GM21526 (cell line): ENCODE measurements around the gene SMIM44.
"Not testable (repeated sequence)": the region's sequence is repeated elsewhere in the genome, so short reads cannot be mapped to it uniquely, and the experiment has no call there.

Source experiments
- ATAC-seq: cut with Tn5 transposase; IDR thresholded peaks from one replicate; pipeline ENCODE4 v1.9.1; 2021; ENCODE audit warnings: moderate library complexity; ENCODE audit not compliant: unreplicated experiment, low FRiP score

SMIM44 gene

GRCh38 chr19:3483226-3483628 lies at the start of gene SMIM44:
Gene SMIM44 (minus strand): TSS chr19:3483441. CDS start chr19:3483403, 38 bp downstream.
- no peak for ATAC-seq

DNA sequence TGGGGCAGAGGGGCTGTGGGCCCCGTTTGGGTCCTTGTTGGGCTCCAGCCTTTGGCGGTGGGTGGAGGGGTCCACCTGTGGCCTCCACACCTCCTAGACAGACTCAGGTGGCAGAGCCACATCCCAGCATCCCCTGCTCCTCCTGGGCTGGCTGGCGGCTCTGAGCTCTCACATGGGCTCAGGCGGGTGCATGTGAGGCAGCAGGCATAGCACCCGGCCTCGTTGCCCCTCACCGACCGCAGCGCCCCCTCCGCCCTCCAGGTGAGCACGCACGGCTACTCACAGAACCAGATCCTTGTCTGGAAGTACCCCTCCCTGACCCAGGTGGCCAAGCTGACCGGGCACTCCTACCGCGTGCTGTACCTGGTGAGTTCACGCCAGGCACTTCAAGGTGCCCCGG lies 49.8 kb upstream of the SMIM44 start:
- no peak for ATAC-seq

DNA sequence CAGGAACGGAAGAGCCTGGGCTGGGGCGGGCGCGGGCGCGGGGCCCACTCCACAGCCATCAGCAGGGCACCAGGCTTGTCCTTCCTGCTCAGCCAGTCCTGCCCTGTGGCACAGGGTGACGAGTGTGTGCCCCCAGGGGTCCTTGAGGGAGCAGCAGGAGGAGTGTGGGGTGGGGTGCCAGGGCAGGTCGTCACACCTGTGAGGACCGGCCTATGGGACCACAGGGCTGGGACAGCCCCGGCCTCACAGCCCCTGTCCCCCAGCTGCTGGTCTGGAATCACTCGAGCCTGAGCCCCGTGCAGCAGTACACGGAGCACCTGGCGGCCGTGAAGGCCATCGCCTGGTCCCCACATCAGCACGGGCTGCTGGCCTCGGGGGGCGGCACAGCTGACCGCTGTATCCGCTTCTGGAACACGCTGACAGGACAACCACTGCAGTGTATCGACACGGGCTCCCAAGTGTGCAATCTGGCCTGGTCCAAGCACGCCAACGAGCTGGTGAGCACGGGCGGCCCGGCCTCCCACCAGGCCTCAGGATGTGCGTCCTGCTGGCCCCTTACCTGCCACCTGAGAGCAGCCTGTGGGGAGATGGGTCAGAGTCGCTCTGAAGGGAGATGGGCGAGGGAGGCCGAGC lies 49.0 kb upstream of the SMIM44 start:
- no peak for ATAC-seq

DNA sequence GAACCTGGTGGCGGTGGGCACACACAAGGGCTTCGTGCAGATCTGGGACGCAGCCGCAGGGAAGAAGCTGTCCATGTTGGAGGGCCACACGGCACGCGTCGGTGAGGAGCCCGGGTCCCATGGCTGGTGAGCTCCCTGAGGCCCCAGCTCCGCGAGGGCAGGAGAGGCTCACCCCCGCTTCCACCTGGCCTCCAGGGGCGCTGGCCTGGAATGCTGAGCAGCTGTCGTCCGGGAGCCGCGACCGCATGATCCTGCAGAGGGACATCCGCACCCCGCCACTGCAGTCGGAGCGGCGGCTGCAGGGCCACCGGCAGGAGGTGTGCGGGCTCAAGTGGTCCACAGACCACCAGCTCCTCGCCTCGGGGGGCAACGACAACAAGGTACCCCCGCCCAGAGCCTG lies 48.5 kb upstream of the SMIM44 start:
- no peak for ATAC-seq

DNA sequence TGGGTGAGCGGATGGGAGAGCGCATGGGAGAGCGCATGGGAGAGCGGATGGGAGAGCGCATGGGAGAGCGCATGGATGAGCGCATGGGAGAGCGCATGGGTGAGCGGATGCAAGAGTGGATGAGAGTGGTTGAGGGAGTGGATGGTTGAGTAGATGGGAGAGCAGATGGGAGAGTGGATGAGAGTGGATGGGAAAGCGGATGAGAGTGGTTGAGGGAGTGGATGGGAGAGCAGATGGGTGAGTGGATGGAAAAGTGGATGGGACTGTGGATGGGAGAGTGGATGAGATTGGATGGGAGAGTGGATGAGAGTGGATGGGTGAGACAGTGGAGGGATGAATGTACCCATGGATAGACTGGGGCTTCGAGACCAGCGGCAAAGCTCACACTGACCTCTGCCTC lies 47.1 kb upstream of the SMIM44 start:
- no peak for ATAC-seq

- ATAC-seq: not testable (repeated sequence)
These were observed 46.1 kb upstream of the SMIM44 start for GRCh38 chr19:3529299-3529698.

DNA sequence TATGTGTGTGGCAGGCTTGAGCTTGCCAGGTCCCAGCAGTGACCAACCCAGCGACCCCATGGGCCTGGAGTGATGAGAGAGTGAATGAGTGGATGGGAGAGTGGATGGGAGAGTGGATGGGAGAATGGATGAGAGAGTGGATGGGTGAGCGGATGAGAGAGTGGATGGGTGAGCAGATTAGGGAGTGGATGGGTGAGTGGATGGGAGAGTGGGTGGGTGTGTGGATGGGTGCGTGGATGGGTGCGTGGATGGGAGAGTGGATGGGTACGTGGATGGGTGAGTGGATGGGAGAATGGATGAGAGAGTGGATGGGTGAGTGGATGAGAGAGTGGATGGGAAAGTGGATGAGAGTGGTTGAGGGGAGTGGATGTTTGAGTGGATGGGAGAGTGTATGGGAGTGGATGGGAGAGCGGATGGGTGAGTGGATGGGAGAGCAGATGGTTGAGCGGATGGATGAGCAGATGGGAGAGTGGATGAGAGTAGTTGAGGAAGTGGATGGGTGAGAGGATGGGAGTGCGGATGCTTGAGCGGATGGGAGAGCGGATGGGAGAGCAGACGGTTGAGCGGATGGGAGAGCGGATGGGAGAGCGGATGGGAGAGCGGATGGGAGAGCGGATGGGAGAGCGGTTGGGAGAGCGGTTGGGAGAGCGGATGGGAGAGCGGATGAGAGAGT lies 45.4 kb upstream of the SMIM44 start:
- no peak for ATAC-seq

DNA sequence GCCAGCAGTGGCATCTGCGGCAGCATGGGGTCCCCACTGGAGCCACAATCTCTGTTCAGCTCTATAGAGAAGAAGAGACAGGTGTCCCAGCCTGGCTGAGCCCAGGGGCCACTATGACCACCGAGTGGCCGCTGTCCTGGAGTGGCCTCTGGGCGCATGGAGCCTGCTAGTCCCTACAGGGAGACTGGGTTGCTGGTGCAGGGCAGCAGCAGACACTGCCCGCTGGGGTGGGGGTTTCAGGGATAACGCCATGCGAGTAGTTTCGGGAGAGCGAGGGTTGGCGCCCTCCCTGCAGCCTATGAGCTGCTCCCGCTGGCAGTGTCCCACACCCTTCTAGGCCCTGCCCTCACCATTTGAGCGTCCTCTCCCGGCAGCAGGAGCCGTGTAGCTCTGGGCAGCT lies 44.8 kb upstream of the SMIM44 start:
- ATAC-seq: no peak

DNA sequence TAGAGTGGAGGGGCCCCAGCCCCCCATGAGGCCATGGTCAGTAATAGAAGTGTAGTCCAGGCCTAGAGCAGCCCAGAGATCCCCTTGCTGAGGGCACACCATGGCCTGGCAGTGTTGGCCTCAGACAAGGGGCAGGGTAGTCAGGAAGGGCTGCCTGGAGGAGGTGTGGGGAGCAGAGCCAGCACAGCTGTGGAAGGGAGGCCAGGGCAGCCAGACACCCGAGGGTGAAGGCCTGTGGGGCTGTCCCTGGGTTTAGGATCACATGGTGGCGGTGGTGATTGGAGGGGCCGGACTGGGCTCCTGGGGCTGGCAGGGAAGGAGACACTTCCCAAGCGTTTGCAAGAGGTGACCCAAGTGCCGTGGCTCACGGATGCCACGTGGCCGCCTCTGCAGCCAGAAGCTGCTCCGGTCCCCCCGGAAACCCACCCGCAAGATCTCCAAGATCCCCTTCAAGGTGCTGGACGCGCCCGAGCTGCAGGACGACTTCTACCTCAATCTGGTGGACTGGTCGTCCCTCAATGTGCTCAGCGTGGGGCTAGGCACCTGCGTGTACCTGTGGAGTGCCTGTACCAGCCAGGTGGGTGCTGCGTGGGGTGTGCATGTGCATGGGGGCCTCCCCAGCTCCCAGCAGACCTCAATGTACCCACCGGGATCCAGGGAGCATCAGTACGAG lies 44.1 kb upstream of the SMIM44 start:
- no peak for ATAC-seq

DNA sequence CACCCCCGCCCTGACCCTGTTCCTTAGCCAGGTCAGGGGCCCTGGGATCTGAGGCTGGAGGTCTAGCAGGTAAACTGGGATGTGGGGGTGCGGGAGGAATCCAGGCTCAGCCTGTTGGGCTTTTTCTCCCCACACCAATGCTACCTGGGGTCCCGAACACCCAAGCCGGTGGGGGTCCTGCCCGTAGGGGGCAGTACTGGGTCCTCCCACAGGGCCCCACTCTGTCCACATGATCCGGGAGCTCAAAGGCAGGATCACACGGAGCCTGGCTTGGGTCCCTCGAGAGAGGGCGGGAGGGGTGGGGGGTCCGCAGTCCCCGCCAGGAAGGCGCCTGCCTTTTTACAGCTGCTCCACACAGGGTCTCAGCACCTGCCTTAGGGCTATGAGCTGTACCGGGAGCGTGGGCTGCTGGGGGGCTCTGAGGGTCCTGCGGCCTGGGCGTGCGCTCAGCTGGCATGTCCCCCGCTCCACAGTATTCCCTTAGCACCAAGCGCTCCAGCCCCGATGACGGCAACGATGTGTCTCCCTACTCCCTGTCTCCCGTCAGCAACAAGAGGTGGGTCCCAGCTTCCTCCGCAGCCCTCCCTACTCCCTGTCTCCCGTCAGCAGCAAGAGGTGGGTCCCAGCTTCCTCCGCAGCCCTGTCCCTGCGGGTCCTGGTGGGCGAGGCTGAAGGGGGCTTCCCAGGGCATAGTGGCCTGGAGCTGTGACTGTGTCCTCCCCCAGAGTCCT lies 43.4 kb upstream of the SMIM44 start:
- ATAC-seq: no peak

DNA sequence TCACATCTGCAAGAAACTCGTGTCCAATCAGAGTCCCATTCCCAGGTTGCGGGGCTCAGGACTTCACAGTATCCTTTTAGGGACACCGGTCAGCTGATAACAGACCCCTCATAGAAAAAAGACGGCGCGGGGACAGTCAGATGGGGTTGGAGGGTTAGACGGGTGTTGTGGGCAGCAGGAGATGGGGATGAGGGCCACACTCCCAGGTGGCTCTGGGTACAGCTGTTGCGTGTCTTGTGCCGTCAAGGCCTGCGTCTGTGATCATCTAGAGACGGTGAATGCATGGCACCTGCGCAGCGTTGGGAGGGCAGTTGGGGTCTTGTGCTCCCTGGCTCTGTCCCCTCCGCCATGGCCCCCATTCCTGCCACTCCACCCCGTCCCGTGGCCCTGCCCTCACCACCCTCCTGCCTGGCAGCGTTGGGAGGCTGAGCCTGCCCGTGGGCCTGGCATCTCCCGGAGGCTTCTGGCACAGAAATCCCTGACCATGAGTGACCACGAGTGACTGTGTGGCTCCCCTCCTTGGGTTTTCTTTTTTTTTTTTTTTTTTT lies 41.7 kb upstream of the SMIM44 start:
- no peak for ATAC-seq

DNA sequence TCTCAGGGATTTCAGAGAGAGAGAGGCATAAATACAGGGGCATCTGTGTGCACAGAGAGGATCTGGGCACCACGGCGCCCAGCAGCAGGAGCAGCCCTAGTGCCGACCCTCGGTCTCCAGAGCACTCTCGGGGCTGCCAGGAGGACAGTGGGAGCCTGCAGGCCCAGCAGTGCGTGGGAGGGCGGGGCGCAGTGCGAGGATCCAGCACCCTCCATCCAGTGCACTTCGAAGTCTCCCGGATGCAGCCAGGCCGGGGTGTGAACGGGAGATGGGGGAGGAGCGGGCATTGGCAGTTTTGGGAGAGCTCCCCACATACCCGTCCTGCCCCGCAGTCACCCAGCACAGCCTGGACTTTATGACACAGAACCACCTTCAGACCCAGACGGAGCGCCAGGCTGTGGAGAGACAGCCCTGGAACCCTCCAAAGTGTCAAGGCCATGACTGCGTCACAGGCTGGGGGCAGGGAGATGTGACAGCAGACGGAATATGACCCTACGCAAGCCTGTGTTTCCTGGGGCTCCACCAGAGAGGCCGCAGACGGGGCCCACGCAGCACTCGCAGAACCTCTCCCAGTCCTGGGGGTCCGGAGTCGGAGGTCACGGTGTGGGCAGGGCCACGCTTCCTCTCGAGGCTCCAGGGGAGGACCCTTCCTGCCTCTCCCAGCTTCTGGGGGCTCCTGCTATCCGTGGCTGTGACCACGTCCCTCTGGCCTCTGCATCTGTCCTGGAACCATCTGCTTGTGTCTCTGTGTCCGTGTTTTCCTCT lies 41.0 kb upstream of the SMIM44 start:
- no peak for ATAC-seq

DNA sequence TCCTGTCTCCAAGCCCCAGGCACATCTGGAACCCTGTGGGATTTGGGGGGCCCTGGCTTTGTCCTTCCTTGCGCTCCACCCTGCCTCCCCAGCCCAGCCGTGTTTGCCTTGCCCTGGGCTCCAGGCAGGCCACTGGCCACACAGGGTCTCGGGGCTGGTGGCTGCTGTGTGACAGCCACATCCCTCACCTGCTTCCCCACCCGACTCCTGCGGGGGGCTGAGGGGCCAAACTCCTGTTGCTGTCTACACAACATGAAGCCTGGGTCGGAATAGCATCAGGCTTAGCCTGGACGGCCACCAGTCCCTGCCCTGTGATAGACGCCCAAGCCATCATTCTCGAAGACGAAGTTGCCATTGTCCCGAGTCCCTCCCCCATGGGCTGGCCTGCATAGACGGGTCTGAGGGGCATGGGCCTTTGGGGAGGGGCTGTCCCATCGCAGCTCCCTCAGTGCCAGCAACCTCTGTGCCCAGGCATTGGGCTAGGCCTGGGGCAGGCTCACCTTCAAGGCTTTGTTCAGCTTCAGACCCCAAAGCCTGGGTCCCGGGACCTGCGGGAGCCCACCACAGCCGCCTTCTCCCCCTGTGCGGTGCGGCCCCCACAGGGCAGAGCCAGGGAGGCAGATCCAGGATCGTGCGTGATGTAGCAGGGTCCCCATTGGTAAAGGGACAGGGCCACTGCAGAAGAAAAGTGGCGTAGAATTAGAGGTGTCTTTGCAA lies 40.3 kb upstream of the SMIM44 start:
- no peak for ATAC-seq

DNA sequence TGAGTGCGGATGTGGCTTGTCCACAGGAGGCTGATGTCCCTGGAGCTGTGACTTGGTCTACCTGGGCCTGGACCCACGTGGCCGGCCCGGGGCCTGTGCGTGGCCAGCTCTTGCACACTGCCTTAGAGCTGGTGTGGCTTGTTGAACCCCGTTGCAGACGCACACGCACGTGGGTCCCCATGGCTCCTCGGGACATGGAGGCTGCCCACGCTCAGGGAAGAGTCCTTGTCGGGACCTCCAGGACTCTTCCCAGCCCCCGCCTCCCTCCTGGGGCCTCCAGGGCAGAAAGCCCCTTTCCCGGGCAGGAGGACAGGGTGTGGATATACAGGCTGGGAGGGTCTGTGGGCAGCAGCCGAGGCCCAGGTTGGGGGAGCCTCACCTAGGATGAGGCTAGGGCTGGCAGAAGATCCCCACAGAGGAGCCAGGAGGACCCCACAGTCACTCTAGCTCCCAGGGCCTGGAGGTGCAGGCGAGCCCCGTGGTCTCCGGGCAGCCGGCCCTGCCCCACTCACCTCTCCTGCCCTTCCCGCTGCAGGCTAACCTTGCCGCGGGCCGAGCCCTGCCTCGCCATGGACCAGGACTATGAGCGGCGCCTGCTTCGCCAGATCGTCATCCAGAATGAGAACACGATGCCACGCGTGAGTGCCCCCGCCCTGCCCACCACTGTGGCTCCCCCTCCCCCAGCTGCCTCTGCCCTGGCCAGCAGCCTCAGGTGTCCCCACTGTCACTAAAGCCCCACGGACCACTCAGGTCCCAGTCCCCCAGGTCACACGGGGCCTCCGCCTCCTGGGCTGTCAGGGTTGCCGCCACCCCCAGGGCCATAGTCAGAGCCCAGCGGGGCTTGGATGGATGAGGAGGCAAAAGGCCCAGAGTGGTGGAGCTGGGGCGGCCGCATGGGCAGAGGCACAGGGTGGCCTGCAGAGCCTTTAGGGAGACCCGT lies 39.5 kb upstream of the SMIM44 start:
- no peak for ATAC-seq

GRCh38 chr19:3521104-3521445 lies 37.8 kb upstream of the SMIM44 start:
- ATAC-seq: no peak

DNA sequence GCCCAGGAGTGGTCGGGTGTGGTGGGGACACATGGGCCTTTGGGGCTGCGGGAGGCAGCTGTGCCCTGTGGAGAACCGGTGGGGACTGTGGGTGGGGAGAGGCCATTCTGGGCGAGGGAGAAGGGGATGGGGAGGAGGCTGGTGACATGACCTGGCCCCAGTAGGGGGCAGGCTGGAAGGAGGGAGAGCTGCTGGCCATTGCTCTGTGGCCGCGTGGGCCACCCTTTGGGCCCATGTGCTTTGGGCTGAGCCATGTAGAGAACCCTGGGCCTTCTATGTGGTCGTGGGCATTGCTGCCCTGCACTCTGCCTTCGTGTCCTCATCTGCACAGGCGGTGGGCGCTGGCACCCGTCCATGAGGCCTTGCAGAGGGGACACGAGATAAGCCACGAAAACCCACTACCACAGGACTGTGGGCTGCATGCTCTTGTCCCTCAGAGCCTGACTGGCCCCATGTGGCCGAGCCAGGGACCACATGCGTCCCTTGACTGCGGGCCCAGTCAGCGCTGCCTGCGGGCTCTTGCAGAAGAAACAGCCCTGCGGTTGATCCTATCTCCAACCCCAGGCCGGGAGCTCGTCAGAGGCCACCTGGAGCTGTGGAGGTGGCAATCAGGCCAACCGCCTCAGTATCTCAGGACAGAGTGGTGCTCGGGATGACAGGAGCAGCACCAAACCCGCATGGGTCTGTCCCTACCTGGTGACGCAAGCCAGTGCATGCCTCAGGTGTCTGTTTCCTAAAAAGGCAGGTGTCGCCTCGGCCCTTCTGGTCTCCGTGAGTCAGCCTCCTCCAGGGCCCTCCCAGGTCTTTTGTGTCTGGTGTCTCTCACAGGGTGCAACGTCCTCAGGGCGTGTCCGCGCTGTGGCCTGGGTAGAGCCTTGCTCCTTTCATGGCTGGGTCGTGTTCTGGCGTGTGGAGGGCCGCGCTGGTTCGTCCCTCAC lies 37.2 kb upstream of the SMIM44 start:
- ATAC-seq: no peak

- ATAC-seq: no peak
These were observed 35.9 kb upstream of the SMIM44 start for GRCh38 chr19:3519126-3519525.

- ATAC-seq: no peak
These were observed 35.4 kb upstream of the SMIM44 start for GRCh38 chr19:3518659-3519058.
